Glutamatergic neuron (in vitro differentiated cells): Measurements from ENCODE around the gene FGGY. TPM values are rescaled to one million over a fixed set of nuclear protein-coding genes. Genes with fewer than 3 reads are reported as not detected.

ENCODE experiments used
- DNase-seq: peaks from one replicate; pipeline ENCODE4 v3.0.0; 2022
- H3K27ac Mint-ChIP-seq: one replicate; pipeline ENCODE4 v1.8.0; 2020; ENCODE audit warnings: mild to moderate bottlenecking, mixed read lengths, inconsistent platforms; ENCODE audit not compliant: unreplicated experiment
- H3K27me3 Mint-ChIP-seq: one replicate; pipeline ENCODE4 v1.8.0; 2020; ENCODE audit warnings: mild to moderate bottlenecking, moderate library complexity, mixed read lengths, inconsistent platforms; ENCODE audit not compliant: unreplicated experiment
- H3K36me3 Mint-ChIP-seq: one replicate; pipeline ENCODE4 v1.8.0; 2020; ENCODE audit warnings: mild to moderate bottlenecking, mixed read lengths, inconsistent platforms; ENCODE audit not compliant: unreplicated experiment
- H3K4me1 Mint-ChIP-seq: one replicate; pipeline ENCODE4 v1.8.0; 2020; ENCODE audit warnings: mild to moderate bottlenecking, low read depth, mixed read lengths, inconsistent platforms; ENCODE audit not compliant: unreplicated experiment
- H3K4me3 Mint-ChIP-seq: one replicate; pipeline ENCODE4 v1.8.0; 2020; ENCODE audit warnings: mild to moderate bottlenecking, mixed read lengths, inconsistent platforms; ENCODE audit not compliant: unreplicated experiment
- H3K9me3 Mint-ChIP-seq: one replicate; pipeline ENCODE4 v1.8.0; 2020; ENCODE audit warnings: mild to moderate bottlenecking, moderate library complexity, mixed read lengths, inconsistent platforms; ENCODE audit not compliant: unreplicated experiment
- CTCF ChIP-seq: fragments of 200-600 bp; sonication (generic); IDR thresholded peaks from one replicate; pipeline ENCODE4 v1.5.0; 2021; ENCODE audit not compliant: partially characterized antibody, unreplicated experiment
- total RNA-seq: library from RNA; stranded (reverse); fragmentation: NEBNext Ultra II Directional; extraction: Animal tissue kit (Norgen Biotek cat#: 25700); gene quantifications from one replicate; pipeline ENCODE4 v1.2.1, GENCODE V29; 2021; ENCODE audit not compliant: unreplicated experiment

The FGGY gene
- total RNA-seq, 1 donor from 2014 or later: 11.6 TPM

- no peak overlapping the region for H3K27ac Mint-ChIP-seq
- H3K4me3 Mint-ChIP-seq: no peak overlapping the region
- peaks cover 2% of the 10 kb centered on the region for H3K9me3 Mint-ChIP-seq
- no peaks in the 10 kb centered on the region for H3K4me1 Mint-ChIP-seq
- no peak for DNase-seq
- TF ChIP-seq CTCF: no peak
- no peaks in the 10 kb centered on the region for H3K27me3 Mint-ChIP-seq
- H3K36me3 Mint-ChIP-seq: no peaks in the 10 kb centered on the region
Measured at GRCh38 chr1:59383963-59384362, 87.1 kb downstream of the FGGY start.

- no peaks in the 10 kb centered on the region for H3K36me3 Mint-ChIP-seq
- no peak overlapping the region for H3K4me3 Mint-ChIP-seq
- no peak for DNase-seq
- no peak for TF ChIP-seq CTCF
- H3K9me3 Mint-ChIP-seq: peaks cover 2% of the 10 kb centered on the region
- H3K4me1 Mint-ChIP-seq: no peaks in the 10 kb centered on the region
- no peak overlapping the region for H3K27ac Mint-ChIP-seq
- no peaks in the 10 kb centered on the region for H3K27me3 Mint-ChIP-seq
Measured at GRCh38 chr1:59384443-59384842, 87.5 kb downstream of the FGGY start.

DNA sequence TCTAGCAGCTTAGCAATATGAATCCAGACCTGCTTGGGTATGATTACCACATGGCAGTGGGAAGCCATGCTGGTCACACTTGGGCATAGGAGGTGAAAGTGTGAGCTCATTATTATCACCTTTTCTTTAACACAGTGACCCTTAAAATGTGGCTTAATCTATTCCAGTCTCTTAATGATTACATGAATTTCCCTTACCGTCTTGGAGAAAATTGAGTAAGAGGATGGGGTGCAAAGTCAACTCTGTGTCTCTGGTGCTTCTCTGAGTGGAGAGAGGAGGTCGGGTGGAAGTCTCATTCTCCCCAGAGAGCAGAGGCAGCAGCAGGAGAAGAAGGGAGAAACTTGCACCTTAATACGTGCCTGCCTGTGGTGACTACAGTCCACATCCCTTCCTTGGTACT lies 91.3 kb downstream of the FGGY start:
- no peak for DNase-seq
- TF ChIP-seq CTCF: no peak
- Mint-ChIP-seq H3K4me3 (no peak overlapping the region), H3K27ac (no peak overlapping the region), H3K36me3 (no peaks in the 10 kb centered on the region), H3K27me3 (no peaks in the 10 kb centered on the region), H3K4me1 (peaks cover 7% of the 10 kb centered on the region), H3K9me3 (no peaks in the 10 kb centered on the region)

GRCh38 chr1:59389847-59390246 lies 93.0 kb downstream of the FGGY start:
- no peak for TF ChIP-seq CTCF
- DNase-seq: no peak
- Mint-ChIP-seq H3K36me3 (no peaks in the 10 kb centered on the region), H3K4me1 (peaks cover 15% of the 10 kb centered on the region), H3K27ac (no peak overlapping the region), H3K9me3 (no peaks in the 10 kb centered on the region), H3K27me3 (no peaks in the 10 kb centered on the region), H3K4me3 (no peak overlapping the region)

DNA sequence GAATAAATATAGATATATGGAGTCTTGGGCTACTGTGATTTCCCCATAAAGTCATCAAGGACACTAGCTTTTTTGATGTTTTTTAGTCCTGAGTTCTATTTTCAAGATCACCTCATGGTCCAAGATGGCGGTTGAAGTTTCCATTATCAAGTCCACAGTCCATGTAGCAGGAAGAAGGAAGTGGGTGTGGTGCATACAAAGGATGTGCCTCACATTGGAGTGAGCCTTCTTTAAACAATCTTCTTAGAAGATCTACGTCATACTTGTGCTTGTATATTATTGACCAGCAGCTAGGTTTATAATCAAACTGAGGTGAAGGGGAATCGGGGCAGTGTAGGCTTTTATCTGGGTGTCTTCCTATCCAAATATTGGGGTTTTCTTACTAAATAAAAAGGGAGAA lies 93.4 kb downstream of the FGGY start:
- no peak overlapping the region for H3K4me3 Mint-ChIP-seq
- H3K27ac Mint-ChIP-seq: no peak overlapping the region
- peaks cover 15% of the 10 kb centered on the region for H3K4me1 Mint-ChIP-seq
- no peak for TF ChIP-seq CTCF
- no peaks in the 10 kb centered on the region for H3K9me3 Mint-ChIP-seq
- DNase-seq: no peak
- no peaks in the 10 kb centered on the region for H3K36me3 Mint-ChIP-seq
- H3K27me3 Mint-ChIP-seq: no peaks in the 10 kb centered on the region
